ENCODE data around the gene GOLGA6C.
"Not testable (repeated sequence)": the region's sequence is repeated elsewhere in the genome, so short reads cannot be mapped to it uniquely, and the experiment has no call there.

GOLGA6C gene

DNA sequence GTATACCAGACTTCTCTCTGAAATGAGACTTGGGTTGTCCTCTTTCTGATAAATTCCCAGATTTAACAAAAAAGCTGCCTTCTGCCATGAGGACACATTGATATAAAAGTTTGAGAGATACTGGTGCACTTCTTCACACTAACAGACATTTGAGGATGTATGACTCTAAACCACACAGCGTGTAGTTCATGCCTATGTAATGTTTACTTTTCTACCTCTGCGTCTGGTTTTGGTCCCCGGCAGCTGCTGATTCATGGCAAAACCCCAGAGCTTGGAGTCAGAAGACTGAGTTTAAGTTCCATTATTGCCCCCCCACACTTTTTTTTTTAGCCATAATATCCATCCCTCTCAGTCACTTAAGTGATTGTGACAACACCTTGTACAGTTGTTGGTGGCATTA is 1.7 kb downstream of the GOLGA6C start:
- not testable (repeated sequence) for DNase-seq

- DNase-seq = not testable (repeated sequence)
Measured at GRCh38 chr15:75273751-75274359, 15.7 kb downstream of the GOLGA6C start.

DNA sequence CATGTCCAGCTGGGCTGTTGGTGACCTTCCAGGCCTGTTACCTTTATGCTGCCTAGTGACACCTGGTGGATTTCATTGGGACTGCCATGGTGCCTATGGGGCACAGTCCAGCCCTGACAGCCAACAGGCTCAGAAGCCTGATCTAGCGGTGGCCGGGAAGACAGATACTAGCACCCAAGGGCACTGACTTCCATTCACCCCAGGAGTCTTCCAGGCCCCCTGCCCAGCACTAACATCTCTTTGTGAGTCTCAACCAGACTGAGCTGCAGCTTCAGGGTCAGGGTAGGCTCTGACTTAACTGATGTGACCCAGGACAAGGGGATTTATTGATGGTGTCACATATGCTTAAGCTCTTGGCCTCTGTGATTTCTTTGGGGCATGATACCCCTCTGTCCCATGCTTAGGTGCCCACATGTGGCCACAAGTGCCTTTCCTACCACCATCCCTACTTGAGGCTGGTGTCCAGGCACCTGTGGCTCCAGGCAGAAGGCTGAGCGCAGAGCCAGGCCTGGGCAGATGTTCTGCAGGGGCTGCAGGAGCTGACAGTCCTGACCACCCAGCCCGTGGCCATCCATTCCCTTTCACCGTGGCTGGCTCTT is 16.5 kb downstream of the GOLGA6C start:
- DNase-seq = peak in 3 of 5 experiments; percentile 27 to 44 (median 27)

- not testable (repeated sequence) for DNase-seq
Measured at GRCh38 chr15:75275617-75276016, 17.5 kb downstream of the GOLGA6C start.

- DNase-seq = not testable (repeated sequence)
Measured at GRCh38 chr15:75278497-75278896, 20.4 kb downstream of the GOLGA6C start.

GRCh38 chr15:75282572-75282971 is 24.4 kb downstream of the GOLGA6C start, which contains the start of gene GOLGA6D:
Gene GOLGA6D (plus strand): TSS chr15:75282835. CDS start chr15:75282876, 41 bp downstream.
- DNase-seq = not testable (repeated sequence)

- DNase-seq = not testable (repeated sequence)
Measured at GRCh38 chr15:75284152-75284551, 26.0 kb downstream of the GOLGA6C start.

GRCh38 chr15:75293660-75294059 is 35.5 kb downstream of the GOLGA6C start:
- DNase-seq = not testable (repeated sequence)

DNA sequence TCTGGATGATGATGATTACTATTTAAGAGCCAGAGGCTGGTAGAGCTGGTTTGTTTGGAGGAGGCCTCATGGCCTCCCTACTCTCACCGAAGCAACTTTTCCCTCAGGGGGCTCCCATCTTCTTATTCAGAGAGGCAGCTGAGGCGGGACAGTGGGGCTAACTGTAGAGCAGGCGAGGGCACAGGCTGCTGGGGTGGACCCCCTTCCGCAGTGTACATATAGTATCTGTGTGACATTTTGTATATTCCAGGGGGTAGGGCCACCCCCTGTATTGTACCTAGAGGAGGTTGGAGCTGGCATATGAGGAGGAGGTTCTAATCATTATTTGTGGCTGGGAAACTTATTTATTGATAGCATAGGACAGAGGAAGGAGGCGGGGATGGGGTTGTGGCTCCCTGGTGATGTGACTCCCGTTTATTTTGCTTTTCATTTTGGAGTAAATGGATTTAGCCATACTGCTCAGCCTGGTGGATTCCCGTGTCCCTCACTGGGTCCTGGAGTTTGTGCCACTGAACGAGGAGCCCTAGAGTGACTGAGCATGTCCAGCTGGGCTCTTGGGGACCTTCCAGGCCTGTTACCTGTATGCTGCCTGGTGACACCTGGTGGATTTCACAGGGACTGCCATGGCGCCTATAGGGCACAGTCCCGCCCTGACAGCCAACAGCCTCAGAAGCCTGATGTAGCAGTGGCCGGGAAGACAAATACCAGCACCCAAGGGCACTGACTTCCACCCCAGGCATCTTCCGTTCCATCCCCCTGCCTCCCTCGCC is 40.6 kb downstream of the GOLGA6C start:
- peak in 1 of 5 experiments; percentile 15 for DNase-seq

- peak in 4 of 5 experiments; percentile 23 to 53 (median 44) for DNase-seq
Measured at GRCh38 chr15:75299311-75299688, 41.2 kb downstream of the GOLGA6C start.

- not testable (repeated sequence) for DNase-seq
Measured at GRCh38 chr15:75300026-75300425, 41.9 kb downstream of the GOLGA6C start.

DNA sequence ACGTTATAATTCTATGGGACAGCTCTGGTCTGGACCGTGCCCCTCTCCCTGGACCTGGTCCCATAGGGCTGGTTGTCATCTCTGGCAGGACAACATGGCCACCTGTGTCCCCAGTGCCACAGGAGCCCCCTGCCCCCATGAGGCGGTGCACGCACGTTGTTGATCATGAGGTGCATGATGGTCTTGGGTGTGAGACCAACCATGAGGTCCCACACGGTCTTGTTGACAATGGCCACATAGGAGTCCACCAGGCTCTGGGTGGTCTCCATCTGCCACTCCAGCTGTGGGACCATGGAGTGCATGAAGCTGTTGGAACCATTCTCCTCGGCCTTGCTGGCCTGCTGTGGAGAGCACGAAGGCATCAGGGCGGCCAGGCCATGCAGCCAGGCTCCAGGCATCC is 44.2 kb downstream of the GOLGA6C start:
- DNase-seq = no peak

GRCh38 chr15:75302753-75303152 is 44.6 kb downstream of the GOLGA6C start:
- DNase-seq = not testable (repeated sequence)

GRCh38 chr15:75306188-75306587 is 48.1 kb downstream of the GOLGA6C start:
- DNase-seq = no peak

DNA sequence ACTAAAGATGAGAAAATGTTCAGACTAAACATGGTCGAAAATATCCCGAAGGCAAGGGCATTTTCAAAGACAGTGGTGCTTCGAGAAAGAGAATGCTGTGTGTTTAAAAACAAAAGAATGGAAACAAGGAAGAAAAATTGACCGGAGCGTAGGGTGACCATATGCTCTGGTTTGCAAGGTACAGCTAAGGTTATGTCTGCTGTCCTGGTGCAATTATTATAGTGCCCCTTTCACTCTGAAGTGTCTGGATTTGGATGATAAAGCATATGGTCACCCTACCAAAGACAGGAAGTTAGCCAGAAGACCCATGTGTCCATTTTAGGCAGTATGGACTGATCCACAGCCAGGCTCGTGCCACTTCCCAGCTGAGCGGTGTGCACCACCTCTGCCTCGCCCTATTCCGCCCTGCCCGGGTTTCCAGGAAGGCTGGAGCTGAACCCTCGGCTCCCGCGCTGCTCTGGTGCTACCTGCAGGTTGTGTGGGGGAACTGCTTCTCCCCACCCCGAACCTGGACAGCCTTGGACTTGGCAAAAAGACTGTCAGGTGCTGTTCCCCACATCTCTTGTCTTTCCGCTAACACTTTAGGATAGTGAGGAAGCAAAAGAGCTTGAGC is 49.8 kb downstream of the GOLGA6C start:
- peak in 1 of 5 experiments; percentile 17 for DNase-seq

DNA sequence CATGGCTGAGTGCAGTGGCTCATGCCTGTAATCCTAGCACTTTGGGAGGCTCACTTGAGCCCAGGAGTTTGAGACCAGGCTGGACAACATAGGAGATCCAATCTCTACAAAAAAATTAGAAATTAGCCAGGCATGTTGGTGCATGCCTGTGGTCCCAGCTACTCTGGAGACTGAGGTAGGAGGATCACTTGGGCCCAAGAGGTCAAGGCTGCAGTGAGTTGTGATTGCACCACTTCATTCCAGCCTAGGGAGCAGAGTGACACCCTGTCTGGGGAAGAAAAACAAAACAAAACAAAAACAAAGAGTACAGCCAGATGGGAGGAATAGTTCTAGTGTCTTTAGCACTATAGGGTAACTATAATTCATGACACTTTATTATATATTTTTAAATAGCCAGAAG is 51.6 kb downstream of the GOLGA6C start:
- no peak for DNase-seq

DNA sequence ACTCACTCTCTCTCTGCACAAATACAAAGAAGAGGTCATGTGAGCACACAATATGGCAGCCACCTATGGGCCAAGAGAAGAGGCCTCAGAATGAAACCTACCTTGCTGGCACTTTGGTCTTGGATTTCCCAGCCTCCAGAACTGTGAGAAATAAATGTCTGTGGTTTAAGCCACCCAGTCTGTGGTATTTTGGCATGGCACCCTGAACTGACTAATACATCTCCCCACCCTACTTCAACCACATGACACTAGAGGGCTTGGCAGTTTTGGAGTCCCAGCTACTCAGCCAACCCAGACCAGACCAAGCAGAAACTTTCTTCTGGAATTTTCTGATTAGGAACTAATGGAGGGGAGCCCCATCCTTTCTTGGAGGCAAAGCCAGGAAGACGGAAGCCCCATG is 54.4 kb downstream of the GOLGA6C start:
- peak in 1 of 5 experiments; percentile 6 for DNase-seq

GRCh38 chr15:75313116-75313845 is 55.1 kb downstream of the GOLGA6C start:
- no peak for DNase-seq

GRCh38 chr15:75314552-75315290 is 56.6 kb downstream of the GOLGA6C start:
- DNase-seq = no peak

DNA sequence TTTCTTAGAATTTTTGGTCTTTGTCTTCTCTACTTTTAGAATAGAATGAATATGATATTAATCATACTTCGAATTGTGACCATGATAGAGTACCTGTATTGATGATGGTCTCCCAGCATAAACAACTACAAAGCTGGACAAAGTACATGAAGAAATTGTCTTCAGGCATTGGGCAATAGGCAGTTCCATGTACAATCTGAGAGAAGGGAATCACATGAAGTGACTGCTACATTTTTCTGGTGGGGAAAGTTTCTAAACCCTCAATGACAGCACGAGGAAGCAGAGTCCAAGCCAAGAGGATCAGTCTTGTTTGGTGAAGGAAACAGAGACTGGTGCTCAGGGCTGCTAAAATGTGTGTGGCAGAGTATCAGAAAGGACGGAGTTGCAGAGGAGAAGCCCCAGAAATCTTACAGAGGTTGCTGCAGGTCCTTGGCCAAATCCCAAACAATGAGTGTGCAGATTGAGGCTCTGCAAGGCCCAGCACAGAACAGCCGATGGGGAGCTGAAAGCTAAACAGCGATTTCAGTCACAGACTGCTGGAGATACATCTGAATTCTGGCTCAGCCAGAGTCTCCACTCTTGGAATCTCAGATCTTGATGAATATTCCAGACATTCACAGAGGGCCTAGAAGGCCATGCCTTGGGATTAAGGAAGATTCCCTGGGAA is 61.2 kb downstream of the GOLGA6C start:
- not testable (repeated sequence) for DNase-seq
